C4-2B (cell line): ENCODE data around the gene ARAP1.

Experiments
- H3K27ac ChIP-seq: fragments of 450-650 bp; 2 replicates; pipeline ENCODE4 v1.5.1; 2017
- ZFX ChIP-seq: fragments of 450-650 bp; IDR thresholded peaks from 2 replicates; pipeline ENCODE4 v1.6.1; 2017
- TF ChIP-seq, protein P1 (sequence below): fragments of 450-650 bp; conservative IDR thresholded peaks from 2 replicates; pipeline ENCODE4 v1.5.1; 2017; ENCODE audit warnings: mild to moderate bottlenecking

Gene ARAP1

DNA sequence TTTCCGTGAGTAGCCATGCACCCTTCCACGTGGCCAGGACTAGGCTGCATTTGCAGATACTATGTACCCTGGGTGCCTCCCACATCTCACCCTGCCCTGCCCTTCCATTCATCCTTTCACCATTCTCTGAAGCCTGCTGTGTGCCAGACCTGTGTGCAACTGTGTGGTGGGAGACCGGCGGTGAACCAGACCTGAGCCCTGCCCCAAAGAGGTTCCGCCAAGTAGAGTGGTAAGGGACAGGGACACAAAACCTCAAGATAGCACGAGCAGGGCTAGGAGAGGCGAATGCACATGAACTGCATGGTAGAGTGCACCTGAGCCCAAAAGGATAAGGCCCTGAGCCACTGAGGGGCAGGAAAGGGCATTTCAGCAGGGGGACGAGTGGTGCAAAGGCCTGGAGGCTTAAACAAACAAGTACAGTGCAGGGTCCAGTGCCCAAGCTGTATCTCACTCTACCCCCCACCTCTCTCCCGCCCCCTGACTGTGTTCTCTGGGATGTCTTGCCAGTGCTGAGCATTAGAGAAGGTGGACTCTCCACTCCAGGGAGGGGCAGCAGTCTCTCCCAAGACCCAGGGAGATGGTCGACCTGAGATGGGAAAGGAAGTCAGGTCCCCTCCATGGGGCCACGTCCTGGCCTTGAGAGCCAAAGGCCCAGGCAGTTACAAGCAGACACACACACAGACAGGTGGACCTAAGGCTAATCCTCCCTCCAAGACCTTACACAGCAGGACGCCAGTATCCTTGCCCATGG, 14.1 kb upstream of the ARAP1 start:
- H3K27ac ChIP-seq = no peak overlapping the region
- no peak for TF ChIP-seq ZFX
- TF ChIP-seq, protein P1, sequence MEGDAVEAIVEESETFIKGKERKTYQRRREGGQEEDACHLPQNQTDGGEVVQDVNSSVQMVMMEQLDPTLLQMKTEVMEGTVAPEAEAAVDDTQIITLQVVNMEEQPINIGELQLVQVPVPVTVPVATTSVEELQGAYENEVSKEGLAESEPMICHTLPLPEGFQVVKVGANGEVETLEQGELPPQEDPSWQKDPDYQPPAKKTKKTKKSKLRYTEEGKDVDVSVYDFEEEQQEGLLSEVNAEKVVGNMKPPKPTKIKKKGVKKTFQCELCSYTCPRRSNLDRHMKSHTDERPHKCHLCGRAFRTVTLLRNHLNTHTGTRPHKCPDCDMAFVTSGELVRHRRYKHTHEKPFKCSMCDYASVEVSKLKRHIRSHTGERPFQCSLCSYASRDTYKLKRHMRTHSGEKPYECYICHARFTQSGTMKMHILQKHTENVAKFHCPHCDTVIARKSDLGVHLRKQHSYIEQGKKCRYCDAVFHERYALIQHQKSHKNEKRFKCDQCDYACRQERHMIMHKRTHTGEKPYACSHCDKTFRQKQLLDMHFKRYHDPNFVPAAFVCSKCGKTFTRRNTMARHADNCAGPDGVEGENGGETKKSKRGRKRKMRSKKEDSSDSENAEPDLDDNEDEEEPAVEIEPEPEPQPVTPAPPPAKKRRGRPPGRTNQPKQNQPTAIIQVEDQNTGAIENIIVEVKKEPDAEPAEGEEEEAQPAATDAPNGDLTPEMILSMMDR = no peak

DNA sequence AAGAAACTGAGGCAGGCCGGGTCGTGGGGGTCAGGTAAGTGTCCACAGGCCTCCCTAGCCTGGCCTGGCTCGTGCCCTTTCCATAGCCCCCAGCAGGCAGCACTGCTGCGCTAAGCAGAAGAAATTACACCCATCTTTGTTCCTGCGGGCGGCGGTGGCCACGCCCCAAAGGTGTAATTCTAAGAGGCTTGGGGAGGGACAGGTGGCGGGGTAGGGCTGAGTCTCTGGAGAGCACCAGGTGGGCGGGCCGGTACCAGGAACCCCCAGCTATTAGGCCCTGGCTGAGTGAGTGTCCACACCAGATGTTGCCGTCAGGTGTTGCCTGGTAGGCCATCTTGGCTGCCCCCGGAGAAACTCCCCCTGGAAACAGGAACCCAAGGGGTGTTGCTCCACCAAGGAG, 12.3 kb upstream of the ARAP1 start:
- no peak for TF ChIP-seq ZFX
- TF ChIP-seq, protein P1 = no peak
- no peak overlapping the region for H3K27ac ChIP-seq

DNA sequence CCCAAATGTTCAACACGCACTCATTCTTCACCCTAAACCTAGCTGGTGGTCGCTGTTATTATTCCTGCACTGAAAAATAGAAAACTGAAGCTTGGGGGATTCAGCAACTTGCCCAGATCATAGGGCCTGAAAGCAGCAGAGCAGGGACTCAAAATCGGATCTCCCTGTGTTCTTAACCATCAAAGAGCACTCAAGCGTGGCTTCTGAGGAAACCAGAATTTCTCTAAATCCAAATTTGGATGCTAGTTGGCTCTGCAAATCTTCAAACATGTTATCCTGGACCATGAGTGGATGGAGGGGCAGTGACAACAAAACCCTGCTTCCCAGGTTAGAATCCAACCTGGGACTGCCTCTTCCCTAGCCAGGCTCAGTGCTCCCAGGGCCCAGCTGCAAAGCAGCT, 11.6 kb upstream of the ARAP1 start:
- no peak overlapping the region for H3K27ac ChIP-seq

DNA sequence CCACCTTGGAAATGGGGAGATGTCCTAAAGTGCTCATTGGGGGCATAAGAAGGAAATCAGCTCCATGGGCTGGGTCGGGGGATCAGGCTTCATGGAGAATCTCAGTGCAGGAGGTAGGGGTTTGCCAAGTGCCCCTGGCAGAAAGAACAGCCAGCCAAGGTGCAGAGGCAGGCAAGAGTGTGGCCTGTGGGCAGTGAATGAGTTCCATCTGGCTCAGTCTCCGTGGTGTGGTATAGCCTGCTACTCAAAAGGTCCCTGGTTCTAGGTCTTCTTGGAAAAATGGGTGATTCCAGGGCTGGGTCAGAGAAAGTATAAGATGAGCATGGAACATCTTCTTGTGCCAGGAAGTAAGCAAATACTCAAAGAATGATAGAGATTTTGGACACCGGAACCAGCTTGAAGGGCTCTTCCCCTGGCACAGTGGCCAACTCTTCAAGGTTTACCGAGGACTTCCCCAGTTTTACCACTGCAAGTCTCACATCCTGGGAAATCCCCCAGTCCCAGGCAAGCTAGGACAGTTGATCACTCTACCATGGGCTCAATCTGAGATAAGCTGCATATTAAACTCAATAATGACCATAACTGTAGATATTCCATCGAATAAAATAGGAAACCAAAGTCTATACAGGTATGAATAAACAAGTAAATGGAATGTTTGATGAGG, 10.6 kb upstream of the ARAP1 start:
- no peak for TF ChIP-seq ZFX
- TF ChIP-seq, protein P1 = no peak
- no peak overlapping the region for H3K27ac ChIP-seq

More for the DNA sequence above, 11.6 kb upstream of the ARAP1 start:
- TF ChIP-seq, protein P1 = no peak
- TF ChIP-seq ZFX = no peak

DNA sequence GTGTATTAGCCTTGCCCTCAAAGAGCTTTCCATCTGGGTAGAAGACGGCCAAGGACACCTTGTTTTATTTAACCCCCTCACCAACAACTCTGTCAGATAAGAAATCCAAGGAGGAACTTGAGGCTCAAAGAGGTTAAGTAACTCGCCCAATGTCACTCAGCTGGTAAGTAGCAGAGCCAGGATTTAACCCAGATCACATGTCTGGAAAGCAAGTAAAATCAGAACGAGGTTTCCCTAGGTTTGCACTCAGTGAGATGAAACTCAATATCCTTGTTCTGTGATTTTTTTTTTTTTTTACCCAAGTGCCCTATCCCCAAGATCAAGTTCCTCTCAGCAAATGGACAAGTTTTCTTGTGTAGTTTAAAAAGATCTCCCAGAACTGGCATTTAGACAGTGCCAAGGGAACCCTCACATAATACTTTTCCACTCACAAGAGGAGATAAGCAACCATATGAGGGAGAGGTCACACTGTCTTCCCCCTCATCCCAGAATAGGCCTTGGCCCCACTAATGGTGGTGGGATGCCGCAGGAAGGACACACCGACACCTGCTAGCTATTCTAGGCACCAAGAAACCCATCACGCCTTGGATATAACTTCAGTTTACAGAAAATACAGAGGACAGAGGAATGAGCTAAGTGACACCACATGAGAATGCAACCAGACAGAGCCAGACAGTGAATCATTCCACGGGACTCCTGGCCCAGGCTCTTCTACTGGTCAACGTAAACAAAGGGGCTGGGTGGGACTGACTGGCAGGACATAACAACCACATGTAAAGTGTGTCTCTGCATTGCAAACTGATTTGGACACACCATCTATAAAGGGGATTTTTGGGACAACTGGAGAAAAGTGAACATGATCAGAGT, 8.6 kb upstream of the ARAP1 start:
- no peak overlapping the region for H3K27ac ChIP-seq
- TF ChIP-seq ZFX = no peak
- TF ChIP-seq, protein P1 = no peak

DNA sequence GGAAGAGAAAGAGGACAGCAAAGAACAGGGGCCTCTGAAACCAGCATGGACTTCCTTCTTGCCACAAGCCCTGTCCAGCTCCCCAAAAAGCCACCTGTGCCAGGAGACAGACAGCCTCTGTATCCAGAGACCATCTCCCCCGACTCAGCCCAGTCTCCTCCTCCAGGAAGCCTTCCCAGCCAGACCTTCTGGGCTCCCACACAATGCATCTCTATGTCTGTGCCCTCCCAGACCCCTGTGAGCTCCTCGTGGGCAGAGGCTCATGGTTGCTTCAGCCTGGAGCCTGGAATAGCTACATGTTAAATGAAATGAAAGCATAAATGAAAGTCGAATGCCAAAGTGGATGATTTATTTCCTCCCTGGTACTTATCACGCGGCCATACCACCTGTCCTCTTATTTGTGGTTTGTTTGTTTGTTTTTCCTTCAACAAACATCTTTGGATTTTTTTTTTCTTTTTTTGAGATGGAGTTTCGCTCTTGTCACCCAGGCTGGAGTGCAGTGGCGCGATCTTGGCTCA, 7.3 kb upstream of the ARAP1 start:
- H3K27ac ChIP-seq = no peak overlapping the region
- TF ChIP-seq ZFX = no peak
- TF ChIP-seq, protein P1 = no peak
